GM19395 (cell line): ENCODE data around the gene XAGE1B.
"Not testable (repeated sequence)": the region's sequence is repeated elsewhere in the genome, so short reads cannot be mapped to it uniquely, and the experiment has no call there.

Experiments used
- ATAC-seq: cut with Tn5 transposase; IDR thresholded peaks from one replicate; pipeline ENCODE4 v1.9.1; 2021; ENCODE audit warnings: mild to moderate bottlenecking, moderate library complexity; ENCODE audit not compliant: unreplicated experiment

XAGE1B gene

GRCh38 chrX:52516987-52517325, at the start of gene XAGE1B:
Gene XAGE1B (minus strand): TSS chrX:52517063. CDS start chrX:52515527, 1,536 bp downstream.
- not testable (repeated sequence) for ATAC-seq

- no peak for ATAC-seq
Observed at GRCh38 chrX:52563105-52563504, 46.2 kb upstream of the XAGE1B start.

DNA sequence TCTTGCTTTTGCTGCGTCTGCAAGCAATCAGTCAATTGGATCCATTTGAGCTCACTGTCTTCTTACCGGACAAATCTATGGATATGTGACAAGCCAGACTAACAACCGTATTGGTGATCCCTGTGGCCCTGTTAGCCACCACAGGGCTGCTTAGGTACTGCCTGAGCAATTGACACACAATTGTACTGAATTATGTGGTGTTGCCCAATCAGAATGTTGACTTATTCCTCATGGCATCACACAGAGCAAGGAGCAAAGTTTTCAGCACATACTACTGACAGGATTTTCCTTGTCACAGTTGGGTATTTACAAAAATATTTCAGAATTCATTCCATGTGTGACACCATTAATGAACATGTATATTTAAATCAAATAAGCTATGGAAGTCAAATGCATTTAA, 41.3 kb upstream of the XAGE1B start:
- ATAC-seq: no peak

DNA sequence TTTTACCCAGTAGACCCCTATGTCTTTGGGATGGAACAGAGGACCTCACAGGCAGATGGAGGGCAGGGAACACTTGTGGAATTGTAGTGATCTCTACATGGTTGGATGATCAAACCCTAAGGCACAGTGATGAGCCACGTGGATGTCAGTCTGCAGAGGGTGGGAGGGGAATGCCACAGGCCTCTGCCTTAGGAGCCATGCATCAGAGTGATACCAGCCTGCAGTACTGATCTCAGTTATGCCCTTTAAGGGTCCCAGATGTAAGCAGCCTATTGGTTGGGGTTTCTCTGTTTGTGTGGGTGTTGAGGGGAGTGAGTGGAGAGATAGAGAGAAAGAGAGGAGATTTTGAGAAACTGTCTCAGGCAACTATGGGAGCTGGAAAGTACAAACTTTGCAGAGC, 39.9 kb upstream of the XAGE1B start:
- no peak for ATAC-seq

DNA sequence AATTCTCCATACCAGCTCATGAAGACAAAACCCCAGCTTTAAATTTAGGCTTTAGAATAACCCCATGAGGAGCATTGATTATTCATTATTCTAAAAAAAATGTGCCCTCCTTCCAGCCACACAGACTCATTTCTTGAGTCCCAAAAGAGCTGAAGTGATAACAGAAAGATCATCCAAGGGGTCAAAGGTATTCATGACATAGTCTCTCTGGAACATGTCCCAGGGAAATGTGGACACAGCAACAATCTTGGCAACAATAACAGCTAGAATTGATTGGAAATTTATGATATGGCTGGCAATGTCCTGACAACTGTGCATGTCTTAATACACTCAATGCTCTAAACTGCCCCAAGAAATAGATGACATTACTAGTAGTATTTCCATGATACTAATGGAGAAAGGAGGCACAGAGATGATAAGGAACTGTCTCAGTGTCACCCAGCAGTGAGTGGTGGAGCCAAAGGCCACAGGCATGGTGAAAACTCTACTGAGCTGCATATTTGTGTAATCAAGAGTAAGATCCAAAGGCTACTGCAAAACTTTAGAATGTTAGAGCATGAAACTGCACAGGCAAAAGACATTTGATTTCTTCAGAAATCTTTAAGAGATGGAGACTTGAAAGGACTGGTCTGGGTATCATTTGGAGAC, 37.3 kb upstream of the XAGE1B start:
- ATAC-seq: no peak

GRCh38 chrX:52548769-52549168, 31.9 kb upstream of the XAGE1B start:
- not testable (repeated sequence) for ATAC-seq

DNA sequence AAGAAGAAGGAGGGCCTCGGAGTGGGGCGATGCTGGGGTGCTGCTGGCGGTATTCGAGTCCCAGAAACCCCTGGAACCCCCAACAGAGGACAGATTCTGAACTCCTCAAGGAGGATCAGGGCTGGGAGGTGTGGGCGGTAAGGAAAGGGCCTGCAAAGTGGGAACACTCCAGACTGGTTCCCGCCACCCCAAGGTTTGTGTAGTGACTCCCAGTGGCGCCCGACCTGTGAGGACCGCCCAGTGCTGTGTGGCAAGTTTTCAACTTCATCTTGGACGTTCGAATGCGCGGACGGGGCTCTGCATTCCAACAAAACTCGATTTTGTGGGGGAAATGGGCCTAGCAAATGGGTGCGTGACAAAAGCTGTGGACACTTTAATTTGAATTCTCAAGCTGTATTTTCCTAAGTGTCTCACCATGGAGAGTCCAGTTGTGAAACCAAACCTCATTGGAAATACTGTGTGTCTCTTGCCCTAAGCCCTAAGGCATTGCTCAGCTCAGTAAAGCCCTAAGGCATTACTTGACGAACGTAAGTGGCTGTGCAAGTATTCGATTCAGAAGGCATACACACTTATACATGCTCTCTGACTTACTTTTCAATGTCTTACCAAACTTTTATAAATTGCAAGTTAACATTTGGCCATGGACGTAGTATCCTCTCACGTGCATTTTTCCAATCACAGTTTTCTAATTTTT, 27.4 kb upstream of the XAGE1B start:
- no peak for ATAC-seq

DNA sequence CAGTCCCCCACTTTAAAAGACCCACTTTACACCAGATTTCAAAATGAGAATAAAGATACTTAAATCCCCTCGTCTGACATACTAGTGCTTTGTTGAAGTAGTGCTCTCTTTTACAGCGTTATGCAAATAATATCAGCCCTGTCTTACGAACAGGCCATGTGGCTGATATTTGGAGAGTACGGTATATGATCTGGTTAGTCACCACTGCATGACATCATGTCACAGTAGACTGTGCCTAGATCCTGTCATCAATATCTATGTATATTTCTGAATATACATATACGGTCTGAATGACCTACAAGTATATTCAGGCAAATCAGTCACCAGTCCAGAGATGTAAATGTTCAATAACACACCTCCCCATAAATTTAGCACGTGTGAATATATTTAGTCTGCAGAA, 25.4 kb upstream of the XAGE1B start:
- no peak for ATAC-seq

DNA sequence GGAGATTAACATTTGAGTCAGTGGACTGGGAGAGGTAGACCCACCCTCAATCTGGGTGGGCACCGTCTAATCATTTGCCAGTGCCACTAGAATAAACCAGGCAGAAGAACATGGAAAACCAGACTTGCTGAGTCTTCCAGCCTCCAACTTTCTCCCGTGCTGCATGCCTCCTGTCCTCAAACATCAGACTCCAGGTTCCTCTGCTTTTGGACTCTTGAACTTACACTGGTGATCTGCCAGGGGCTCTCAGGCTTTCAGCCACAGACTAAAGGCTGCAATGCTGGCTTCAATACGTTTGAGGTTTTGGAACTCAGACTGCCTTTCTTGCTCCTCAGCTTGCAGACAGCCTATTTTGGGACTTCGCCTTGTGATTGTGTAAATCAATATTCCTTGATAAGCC, 24.2 kb upstream of the XAGE1B start:
- not testable (repeated sequence) for ATAC-seq

DNA sequence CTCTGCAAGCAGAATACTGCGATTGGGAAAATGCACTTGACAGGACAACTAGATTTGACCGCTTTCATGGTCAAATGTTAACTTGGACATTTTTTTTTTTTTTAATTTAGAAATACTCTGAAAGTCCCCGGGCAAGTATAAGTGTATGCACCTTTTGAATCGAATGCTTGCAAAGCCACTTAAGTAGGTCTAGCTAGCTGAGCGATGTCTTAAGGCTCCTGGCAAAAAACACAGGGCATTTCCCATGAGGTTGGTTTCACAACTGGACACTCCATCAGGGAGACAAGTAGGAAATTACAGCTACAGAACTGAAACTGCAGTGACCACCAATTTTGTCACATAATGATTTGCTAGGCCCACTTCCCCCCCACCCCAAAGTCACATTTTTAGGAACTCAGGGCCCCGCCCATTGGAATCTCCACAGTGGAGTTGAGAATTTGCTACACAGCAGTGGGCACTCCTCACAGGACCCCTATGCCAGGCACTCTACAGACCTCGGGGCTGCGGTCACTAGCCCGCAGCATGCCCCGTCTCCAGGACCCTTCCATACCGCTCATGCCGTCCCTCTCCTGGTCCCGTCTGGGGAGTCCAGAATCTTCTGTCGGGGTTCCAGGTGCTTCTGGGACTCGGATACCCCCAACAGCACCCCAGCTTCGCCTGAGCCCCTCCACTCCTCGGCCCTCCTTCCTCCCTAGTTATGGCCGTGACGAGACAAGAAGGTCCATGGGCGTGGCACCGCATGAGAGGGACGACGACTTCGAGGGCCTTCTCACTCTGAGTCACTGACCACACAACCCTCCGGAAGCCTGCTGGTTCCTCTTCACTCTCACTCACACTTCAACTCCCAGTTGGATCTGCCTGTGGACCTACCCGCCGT, 515 bp downstream of the XAGE1B start:
- not testable (repeated sequence) for ATAC-seq

- ATAC-seq: not testable (repeated sequence)
Observed at GRCh38 chrX:52511126-52511525, 5.7 kb downstream of the XAGE1B start.

- no peak for ATAC-seq
Observed at GRCh38 chrX:52509916-52510315, 6.9 kb downstream of the XAGE1B start.

- no peak for ATAC-seq
Observed at GRCh38 chrX:52507331-52507730, 9.5 kb downstream of the XAGE1B start.

GRCh38 chrX:52504551-52504950, 12.3 kb downstream of the XAGE1B start:
- ATAC-seq: no peak

GRCh38 chrX:52501362-52501761, 15.5 kb downstream of the XAGE1B start:
- not testable (repeated sequence) for ATAC-seq

DNA sequence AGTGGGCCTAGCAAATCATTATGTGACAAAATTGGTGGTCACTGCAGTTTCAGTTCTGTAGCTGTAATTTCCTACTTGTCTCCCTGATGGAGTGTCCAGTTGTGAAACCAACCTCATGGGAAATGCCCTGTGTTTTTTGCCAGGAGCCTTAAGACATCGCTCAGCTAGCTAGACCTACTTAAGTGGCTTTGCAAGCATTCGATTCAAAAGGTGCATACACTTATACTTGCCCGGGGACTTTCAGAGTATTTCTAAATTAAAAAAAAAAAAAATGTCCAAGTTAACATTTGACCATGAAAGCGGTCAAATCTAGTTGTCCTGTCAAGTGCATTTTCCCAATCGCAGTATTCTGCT, 20.5 kb downstream of the XAGE1B start:
- not testable (repeated sequence) for ATAC-seq

GRCh38 chrX:52495545-52496418, 21.1 kb downstream of the XAGE1B start, which contains the start of gene XAGE1A:
Gene XAGE1A (plus strand): TSS chrX:52495808. CDS start chrX:52497362, 1,554 bp downstream.
- not testable (repeated sequence) for ATAC-seq

- ATAC-seq: not testable (repeated sequence)
Observed at GRCh38 chrX:52471301-52471700, 45.6 kb downstream of the XAGE1B start.
